ENCODE data around the gene TMEM14B.

GRCh38 chr6:10722820-10723566 is 24.6 kb upstream of the TMEM14B start, which contains the start of gene TMEM14C:
- TF ChIP-seq POLR2A (IDR thresholded peaks at IDR 0.05) (no peak), CTCF (IDR thresholded peaks at IDR 0.05) (no peak)

All from lower leg skin (tissue), 3 donors.